DND-41 (cell line): Measurements from ENCODE around the gene VWF.

Experiments
- CTCF ChIP-seq: IDR thresholded peaks from 2 replicates; pipeline ENCODE4 v1.5.1; 2012; ENCODE audit warnings: borderline replicate concordance, low read length, moderate library complexity, mild to moderate bottlenecking; ENCODE audit not compliant: poor library complexity, severe bottlenecking; ENCODE audit errors: extremely low read depth
- EZH2 ChIP-seq: IDR thresholded peaks from 3 replicates; pipeline ENCODE4 v1.6.1; 2012; ENCODE audit warnings: borderline replicate concordance, low read depth, mild to moderate bottlenecking, moderate library complexity, low read length, inconsistent platforms; ENCODE audit not compliant: severe bottlenecking

DNA sequence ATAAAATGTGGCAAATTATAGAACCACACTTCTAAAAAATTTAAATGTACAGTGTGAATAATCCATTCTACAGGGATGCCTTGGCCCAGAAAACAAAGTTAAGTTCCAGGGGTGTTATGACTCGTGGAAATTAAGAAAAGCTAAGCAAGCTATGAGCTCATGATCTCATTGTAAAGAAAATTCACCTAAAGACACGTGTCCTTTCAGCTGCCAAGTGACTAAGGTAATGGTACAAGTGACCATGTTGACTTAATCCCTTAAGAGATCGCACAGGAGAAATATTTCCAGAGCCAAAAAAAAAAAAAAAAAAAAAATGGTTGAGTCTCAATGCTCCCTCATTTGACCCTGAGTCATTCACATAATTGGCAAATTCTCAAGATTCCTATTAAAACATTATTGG lies 128.0 kb downstream of the VWF start:
- TF ChIP-seq CTCF (no peak), EZH2 (no peak)
